GM21619 (cell line): ENCODE measurements around the gene OR6B1.
"Not testable (repeated sequence)": the region's sequence is repeated elsewhere in the genome, so short reads cannot be mapped to it uniquely, and the experiment has no call there.

ENCODE experiments used
- ATAC-seq: cut with Tn5 transposase; IDR thresholded peaks from one replicate; pipeline ENCODE4 v1.9.1; 2021; ENCODE audit not compliant: unreplicated experiment

The OR6B1 gene

GRCh38 chr7:144004703-144005102, 4.6 kb downstream of the OR6B1 start:
- no peak for ATAC-seq

GRCh38 chr7:144006029-144006691, 6.0 kb downstream of the OR6B1 start:
- ATAC-seq = no peak

GRCh38 chr7:144006692-144007042, 6.5 kb downstream of the OR6B1 start:
- no peak for ATAC-seq

GRCh38 chr7:144009361-144009760, 9.2 kb downstream of the OR6B1 start:
- no peak for ATAC-seq

GRCh38 chr7:144010061-144010460, 9.9 kb downstream of the OR6B1 start:
- ATAC-seq = not testable (repeated sequence)

- not testable (repeated sequence) for ATAC-seq
Measured at GRCh38 chr7:144010821-144011220, 10.7 kb downstream of the OR6B1 start.

- no peak for ATAC-seq
Measured at GRCh38 chr7:144011458-144012230, 11.5 kb downstream of the OR6B1 start.

GRCh38 chr7:144018065-144018464, 17.9 kb downstream of the OR6B1 start:
- ATAC-seq = no peak

GRCh38 chr7:144019457-144019856, 19.3 kb downstream of the OR6B1 start:
- ATAC-seq = no peak

GRCh38 chr7:144020340-144020739, 20.2 kb downstream of the OR6B1 start:
- ATAC-seq = no peak

GRCh38 chr7:144022169-144022568, 22.0 kb downstream of the OR6B1 start:
- ATAC-seq = no peak

GRCh38 chr7:144023171-144023827, 23.2 kb downstream of the OR6B1 start:
- no peak for ATAC-seq

- no peak for ATAC-seq
Measured at GRCh38 chr7:144024213-144024612, 24.1 kb downstream of the OR6B1 start.

- no peak for ATAC-seq
Measured at GRCh38 chr7:144026203-144026883, 26.2 kb downstream of the OR6B1 start.

- ATAC-seq = no peak
Measured at GRCh38 chr7:144027070-144027469, 26.9 kb downstream of the OR6B1 start.

- no peak for ATAC-seq
Measured at GRCh38 chr7:144027974-144028373, 27.9 kb downstream of the OR6B1 start.

- no peak for ATAC-seq
Measured at GRCh38 chr7:144028547-144028946, 28.4 kb downstream of the OR6B1 start.

GRCh38 chr7:144032516-144032915, 32.4 kb downstream of the OR6B1 start:
- ATAC-seq = no peak

GRCh38 chr7:144032985-144033709, 33.0 kb downstream of the OR6B1 start:
- ATAC-seq = no peak

GRCh38 chr7:144035385-144035784, 35.3 kb downstream of the OR6B1 start:
- ATAC-seq = no peak
